Activated CD8-positive, alpha-beta memory T cell treated with anti-CD3 and anti-CD28 coated beads, Interleukin-2, amount 50 U/mL, for 1 hour (primary cell): ENCODE data around the gene FBN2.
"Not testable (repeated sequence)": the region's sequence is repeated elsewhere in the genome, so short reads cannot be mapped to it uniquely, and the experiment has no call there.

Experiments used
- DNase-seq: peaks from one replicate; pipeline ENCODE4 v3.0.0-alpha.2; 2020; ENCODE audit errors: extremely low read depth

The FBN2 gene

GRCh38 chr5:128478386-128479368 is 59.4 kb downstream of the FBN2 start:
- DNase-seq = no peak

- no peak for DNase-seq
These were observed 60.1 kb downstream of the FBN2 start for GRCh38 chr5:128477944-128478343.

GRCh38 chr5:128475693-128476092 is 62.4 kb downstream of the FBN2 start:
- DNase-seq = no peak

- DNase-seq = no peak
These were observed 65.1 kb downstream of the FBN2 start for GRCh38 chr5:128472919-128473318.

GRCh38 chr5:128472036-128472435 is 66.0 kb downstream of the FBN2 start:
- DNase-seq = no peak

- DNase-seq = no peak
These were observed 67.4 kb downstream of the FBN2 start for GRCh38 chr5:128470663-128471062.

- DNase-seq = no peak
These were observed 68.1 kb downstream of the FBN2 start for GRCh38 chr5:128469912-128470311.

DNA sequence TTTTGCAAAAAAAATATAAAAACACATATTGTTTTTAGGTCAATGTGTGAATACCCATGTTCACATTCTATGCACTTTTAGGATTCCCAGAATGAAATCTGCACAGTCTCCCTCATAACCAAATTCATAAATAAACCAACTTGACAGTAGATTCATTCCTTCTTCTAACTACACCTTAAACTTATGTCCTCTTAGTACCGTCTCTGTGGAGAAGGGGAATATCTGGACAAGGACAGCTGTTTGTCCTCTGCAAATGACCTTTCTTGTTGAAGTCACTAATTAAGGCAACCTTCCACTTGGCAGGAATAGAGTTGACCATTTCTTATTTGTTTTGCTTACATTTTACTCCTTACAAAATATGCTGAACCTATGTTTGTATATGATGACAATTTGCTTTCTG is 71.1 kb downstream of the FBN2 start:
- no peak for DNase-seq

DNA sequence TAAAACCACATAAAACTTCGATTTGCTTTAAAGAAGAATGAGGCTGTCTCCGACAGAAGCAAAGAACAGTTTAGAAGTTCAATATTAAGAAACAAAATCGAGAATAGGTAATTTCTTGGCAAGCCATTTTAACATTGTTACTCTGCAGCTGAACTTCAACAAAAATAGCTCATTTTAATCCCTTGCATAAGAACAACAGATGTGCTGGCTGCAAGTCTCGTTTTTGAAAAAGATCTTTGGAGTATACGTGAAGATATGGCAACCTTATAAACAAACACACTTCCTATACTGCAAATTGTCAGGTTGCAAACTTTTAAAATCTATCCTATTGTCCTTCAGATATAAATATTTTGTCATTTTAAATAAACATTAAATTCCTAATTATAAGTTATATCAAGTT is 71.5 kb downstream of the FBN2 start:
- DNase-seq = no peak

DNA sequence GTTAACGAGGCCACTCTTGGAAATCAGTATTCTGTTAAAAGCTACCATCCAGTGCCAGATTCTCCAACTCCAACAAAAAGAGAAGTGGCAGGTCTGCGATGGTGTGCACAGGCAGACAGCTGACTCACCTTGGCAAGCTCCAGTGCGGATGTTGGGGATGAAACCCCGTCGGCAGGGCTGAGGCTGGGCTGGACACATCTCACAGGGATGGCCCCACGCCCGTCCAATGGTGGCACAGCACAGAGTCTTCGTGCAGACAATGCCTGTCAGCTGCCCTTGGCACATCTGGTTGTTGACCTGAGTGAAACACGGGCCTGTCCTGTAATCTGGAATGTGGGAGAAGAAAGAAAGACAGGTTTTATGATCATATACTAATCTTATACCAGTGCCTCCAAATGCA is 73.4 kb downstream of the FBN2 start:
- no peak for DNase-seq

DNA sequence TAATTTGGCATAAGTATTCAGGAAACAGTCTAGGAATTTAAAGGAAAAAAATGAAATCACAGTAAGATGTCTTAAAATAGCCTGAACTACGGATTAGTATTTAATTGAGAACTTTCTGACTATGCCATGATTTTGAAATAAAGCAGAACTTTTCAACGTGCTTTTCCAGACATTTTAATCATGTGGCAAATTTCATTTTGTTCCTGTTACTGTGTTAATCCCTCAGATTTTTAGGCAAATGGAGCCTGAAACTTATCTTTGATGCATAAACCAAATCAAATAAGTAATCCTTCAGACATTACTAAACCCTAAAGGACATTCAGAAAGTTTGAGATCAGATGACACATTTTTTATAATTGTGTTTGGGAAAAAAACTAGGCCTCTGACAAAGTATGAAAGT is 75.7 kb downstream of the FBN2 start:
- no peak for DNase-seq

DNA sequence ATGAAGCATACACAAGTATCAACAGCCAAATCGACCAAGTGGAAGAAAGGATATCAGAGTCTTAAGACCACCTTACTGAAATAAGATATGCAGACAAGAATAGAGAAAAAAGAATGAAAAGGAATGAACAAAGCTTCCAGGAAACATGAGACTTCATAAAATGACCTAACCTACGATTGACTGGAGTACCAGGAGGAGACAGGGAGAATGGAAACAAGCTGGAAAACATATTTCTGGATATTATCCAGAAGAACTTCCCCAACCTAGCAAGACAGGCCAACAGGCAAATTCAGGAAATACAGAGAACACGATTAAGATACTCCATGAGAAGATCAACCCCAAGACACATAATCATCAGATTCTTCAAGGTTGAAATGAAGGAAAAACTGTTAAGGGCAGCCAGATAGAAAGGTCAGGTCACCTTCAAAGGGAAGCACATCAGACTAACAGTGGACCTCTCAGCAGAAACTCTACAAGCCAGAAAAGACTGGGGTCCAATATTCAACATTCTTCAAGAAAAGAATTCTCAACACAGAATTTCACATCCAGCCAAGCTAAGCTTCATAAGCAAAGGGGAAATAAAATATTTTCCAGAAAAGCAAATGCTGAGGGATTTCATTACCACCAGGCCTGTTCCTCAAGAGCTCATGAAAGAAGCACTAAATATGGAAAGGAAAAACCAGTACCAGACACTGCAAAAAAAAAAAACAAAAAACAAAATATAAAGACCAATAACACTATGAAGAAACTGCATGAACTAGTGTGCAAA is 80.7 kb downstream of the FBN2 start:
- not testable (repeated sequence) for DNase-seq

GRCh38 chr5:128455841-128456361 is 82.1 kb downstream of the FBN2 start:
- DNase-seq = no peak

- no peak for DNase-seq
These were observed 84.9 kb downstream of the FBN2 start for GRCh38 chr5:128453121-128453520.

GRCh38 chr5:128447224-128447623 is 90.8 kb downstream of the FBN2 start:
- DNase-seq = not testable (repeated sequence)

DNA sequence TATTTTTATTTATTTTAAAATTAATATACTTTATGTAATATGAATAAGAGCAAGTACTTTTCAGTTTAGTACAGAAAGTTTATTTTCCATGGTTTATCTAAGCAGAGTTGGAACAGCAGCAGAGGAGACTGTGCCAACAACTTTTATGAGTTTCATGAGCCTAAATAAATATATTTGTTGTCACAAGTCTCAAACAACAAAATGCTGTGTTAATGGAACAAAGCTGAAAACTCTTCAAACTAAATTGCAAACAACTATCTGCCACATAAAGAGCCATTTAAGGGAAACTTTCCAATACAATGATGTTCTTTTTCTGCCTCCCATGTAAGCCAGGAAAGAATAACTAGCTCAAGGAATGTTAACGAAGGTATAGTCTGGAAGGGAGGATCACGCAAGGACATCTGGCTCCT is 96.1 kb downstream of the FBN2 start:
- DNase-seq = no peak

DNA sequence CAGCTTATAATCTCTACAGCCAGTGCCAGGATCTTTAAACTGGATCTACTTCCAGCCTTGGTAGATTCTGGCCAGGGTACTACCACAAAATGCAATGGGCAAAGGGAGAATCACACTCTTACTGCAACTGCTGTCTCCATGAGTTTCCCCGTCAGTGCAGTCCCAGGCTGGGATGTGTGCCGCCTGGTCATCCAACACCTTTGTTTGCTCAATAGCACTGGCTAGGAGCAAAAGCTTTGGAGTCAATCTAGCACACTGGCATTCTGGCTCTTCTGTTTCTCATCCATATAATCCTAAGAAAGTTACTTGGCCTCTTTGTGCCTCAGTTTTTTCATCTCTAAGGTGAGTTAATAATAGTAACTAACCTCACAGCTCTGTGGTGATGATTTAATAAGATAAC is 96.9 kb downstream of the FBN2 start:
- DNase-seq = no peak

DNA sequence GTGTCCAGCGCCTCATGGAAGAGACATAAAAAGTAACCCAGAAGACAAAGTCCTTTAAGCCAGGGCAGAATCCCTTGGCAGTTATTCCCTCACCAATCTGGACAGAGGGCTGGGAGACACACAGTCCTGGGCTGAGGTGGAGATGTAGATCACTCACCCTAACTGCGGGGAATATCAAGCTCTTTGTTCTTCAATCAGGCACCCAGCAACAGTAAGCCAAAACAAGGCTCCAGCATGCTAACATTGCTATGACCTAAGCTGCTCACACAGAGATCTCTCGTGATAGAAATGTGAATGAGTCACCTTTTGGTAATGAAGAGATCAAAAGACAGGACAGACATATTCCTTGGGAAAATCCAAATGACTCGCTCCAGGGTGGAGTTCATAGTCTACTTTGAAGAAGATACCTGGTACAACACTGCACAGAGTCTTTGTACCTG is 101.3 kb downstream of the FBN2 start:
- DNase-seq = no peak

DNA sequence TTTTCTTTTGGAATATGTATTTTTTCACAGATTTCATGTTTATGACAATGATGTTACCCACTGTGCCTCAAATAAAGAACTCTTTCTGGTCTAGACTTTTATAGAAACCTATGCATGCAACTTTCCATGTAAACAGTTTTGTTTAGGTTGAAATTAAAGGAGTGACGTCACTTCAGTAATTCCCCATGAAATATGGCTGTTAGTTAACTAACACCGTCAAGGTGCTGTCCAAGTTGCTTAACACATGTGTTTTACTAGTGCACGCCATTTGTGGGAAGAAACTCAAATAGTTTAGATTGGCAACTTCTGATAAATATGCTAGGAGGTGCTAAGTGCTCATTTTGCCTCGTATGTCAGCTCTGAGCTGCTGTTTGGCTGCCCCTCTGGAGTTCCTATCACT is 102.2 kb downstream of the FBN2 start:
- no peak for DNase-seq

- DNase-seq = no peak
These were observed 103.1 kb downstream of the FBN2 start for GRCh38 chr5:128434993-128435392.

- no peak for DNase-seq
These were observed 105.1 kb downstream of the FBN2 start for GRCh38 chr5:128432913-128433440.

- DNase-seq = no peak
These were observed 110.1 kb downstream of the FBN2 start for GRCh38 chr5:128427921-128428320.
